Heart left ventricle (tissue), 16 donors: Measurements from ENCODE around the gene ZFPM1. TPM values are rescaled to one million over a fixed set of nuclear protein-coding genes. Genes with fewer than 3 reads are reported as not detected.

Experiments used
- ATAC-seq, 4 donors: fragments of 200-7000 bp; cut with Tn5 transposase; one replicate each; pipeline ENCODE4 v1.9.1; 2020 to 2022; ENCODE audit warnings: moderate library complexity in 4 of 4, mild to moderate bottlenecking in 3 of 4, moderate number of reproducible peaks in 1 of 4
- DNase-seq, 5 donors: peaks; one replicate each; pipeline ENCODE4 v3.0.0-alpha.2; 2020
- H3K27ac ChIP-seq, 12 donors: fragments of 200-600 bp; sonication (generic) in 4 of 12; one replicate each; pipeline versions ENCODE4 v1.5.0 to v1.8.0; 2016 to 2022; ENCODE audit warnings: mild to moderate bottlenecking in 2 of 12
- H3K27me3 ChIP-seq, 9 donors: fragments of 200-600 bp; sonication (generic) in 2 of 9; one replicate each; pipeline versions ENCODE4 v1.5.1 to v1.8.0; 2016 to 2022; ENCODE audit warnings: mild to moderate bottlenecking in 3 of 9
- H3K36me3 ChIP-seq, 9 donors: fragments of 200-600 bp; sonication (generic) in 2 of 9; one replicate each; pipeline versions ENCODE4 v1.5.0 to v1.8.0; 2018 to 2022; ENCODE audit warnings: mild to moderate bottlenecking in 2 of 9
- H3K4me1 ChIP-seq, 12 donors: fragments of 200-600 bp; sonication (generic) in 4 of 12; one replicate each; pipeline versions ENCODE4 v1.5.0 to v1.8.0; 2016 to 2022; ENCODE audit warnings: mild to moderate bottlenecking in 3 of 12
- H3K4me3 ChIP-seq, 12 donors: fragments of 200-600 bp; sonication (generic) in 4 of 12; one replicate each; pipeline versions ENCODE4 v1.5.0 to v1.8.0; 2017 to 2022; ENCODE audit warnings: mild to moderate bottlenecking in 9 of 12, moderate library complexity in 4 of 12
- H3K9me3 ChIP-seq, 12 donors: fragments of 200-600 bp; sonication (generic) in 4 of 12; one replicate each; pipeline versions ENCODE4 v1.5.0 to v1.8.0; 2016 to 2022; ENCODE audit warnings: mild to moderate bottlenecking in 1 of 12
- CTCF ChIP-seq, 12 donors: fragments of 200-600 bp; sonication (generic) in 4 of 12; IDR thresholded peaks; one replicate each; pipeline versions ENCODE4 v1.5.0 to v1.8.0; 2018 to 2022; ENCODE audit warnings: antibody characterized with exemption in 12 of 12, mild to moderate bottlenecking in 5 of 12
- POLR2A ChIP-seq, 2 donors: fragments of 450-650 bp; IDR thresholded peaks; one replicate each; pipeline ENCODE4 v1.6.1; 2017; ENCODE audit warnings: antibody characterized with exemption in 2 of 2, mild to moderate bottlenecking in 2 of 2, moderate library complexity in 2 of 2
- WGBS, 4 donors: extraction: QIAGEN DNeasy Blood & Tissue Kit in 2 of 4; methylation state at CpG; one replicate each; pipeline versions ENCODE4 v1.1.5 to v1.1.7; 2013 to 2018; 5-methylcytosine and 5-hydroxymethylcytosine counted together
- intact Hi-C, 10 donors: fragments of 100-400 bp; cut with DNase I; formaldehyde crosslinking; loops; one replicate each; pipeline versions ENCODE4 v1.11.1 to v1.14.2; 2022
- polyA plus RNA-seq, 2 donors: library from polyadenylated mRNA; stranded (reverse); fragments of 200-250 nt; gene quantifications; one replicate each; pipeline ENCODE4 v1.2.3, GENCODE V29; 2013
- total RNA-seq, 9 donors: library from RNA; depleted of rRNA in 2 of 9; stranded (reverse); fragments of >200 nt in 2 of 9; fragmentation: NEBNext Ultra II Directional in 3 of 9; extraction: Animal tissue kit (Norgen Biotek cat#: 25700) in 3 of 9; gene quantifications; one replicate each; pipeline versions ENCODE4 v1.1.0 to v1.2.4, GENCODE V29; 2016 to 2023
- donor health status: ischemic (EF 13 %, LVEDD 7.1; RV severe dilation, severe dysfunction).
- donor health status: healthy with polysubstance abuse.
- donor health status: DM: no; HTN: yes; CAD: no.
- donor health status: DM: no; HTN: no; CAD: no.
- donor health status: ischemic (EF 25% LVEDD 6.9; RV normal size, moderate dysfunction).
- donor health status: ischemic (EF 25% LVEDD 5.7; RV mildly dilated, moderate dysfunction).
- donor health status: healthy.
- donor health status: DM: yes; HTN: yes; CAD: no.
- donor health status: ischemic (EF 35%, LVEDD 5.7; RV mildly dilated, moderate dysfunction).
- donor health status: nonischemic (EF 11% LVEDD 7.7; RV severe dilation, severe dysfunction).
- donor health status: DM: yes; HTN: yes; CAD: no.
- donor health status: PGD.
- donor health status: ischemic (EF 29% LVEDD 5.4; RV normal size, mild dysfunction).
- donor health status: nonischemic (EF 23%, LVEDD 6.1; RV moderate dilation, normal function).

Gene ZFPM1
- total and polyA plus RNA-seq, 11 donors, result 1.3 to 6.3 (median 4.1) TPM

GRCh38 chr16:88535857-88536222 lies 82.8 kb downstream of the ZFPM1 start:
- Histone ChIP-seq H3K9me3 (no peaks in the 10 kb centered on the region), H3K36me3 (no peaks in the 10 kb centered on the region), H3K4me1 (peaks cover 0 to 21% (median 9%) of the 10 kb centered on the region in 12 donors), H3K27ac (no peak overlapping the region), H3K27me3 (peaks cover 10 to 25% (median 17%) of the 10 kb centered on the region in 9 donors), H3K4me3 (no peak overlapping the region)
- ATAC-seq (no peak), DNase-seq (no peak)
- WGBS, 4 donors, result 88 to 94% (median 91%) methylated on average over 9 of the region's 9 CpGs
- intact Hi-C loops, result loop anchor here in 2 of 10 donors (10.0 kb wide), 2 partner anchors 571 to 581 kb away; partner anchors contain the start of gene BANP (in 1 of the 2)
- no peak for TF ChIP-seq POLR2A (IDR thresholded peaks at IDR 0.05)
- TF ChIP-seq CTCF (IDR thresholded peaks at IDR 0.05), result no peak

- intact Hi-C loops, result loop anchor here in 2 of 10 donors (10.0 kb wide), 2 partner anchors 572 to 582 kb away; partner anchors contain the start of gene BANP (in 1 of the 2)
- WGBS, 4 donors, result 90 to 94% (median 93%) methylated on average over 11 of the region's 11 CpGs
- ATAC-seq, result no peak
- H3K4me3 ChIP-seq, result no peak overlapping the region
- no peaks in the 10 kb centered on the region for H3K9me3 ChIP-seq
- peaks cover 0 to 21% (median 9%) of the 10 kb centered on the region in 12 donors for H3K4me1 ChIP-seq
- H3K27ac ChIP-seq, result no peak overlapping the region
- TF ChIP-seq CTCF (IDR thresholded peaks at IDR 0.05), result no peak
- TF ChIP-seq POLR2A (IDR thresholded peaks at IDR 0.05), result no peak
- no peaks in the 10 kb centered on the region for H3K36me3 ChIP-seq
- H3K27me3 ChIP-seq, result peaks cover 10 to 30% (median 22%) of the 10 kb centered on the region in 9 donors
- no peak for DNase-seq
These were observed 83.4 kb downstream of the ZFPM1 start for GRCh38 chr16:88536510-88536909.

- ATAC-seq, result no peak
- TF ChIP-seq POLR2A (IDR thresholded peaks at IDR 0.05) (no peak), CTCF (IDR thresholded peaks at IDR 0.05) (no peak)
- intact Hi-C loops, result loop anchor here in 2 of 10 donors (10.0 kb wide), 2 partner anchors 572 to 582 kb away; partner anchors contain the start of gene BANP (in 1 of the 2)
- no peaks in the 10 kb centered on the region for H3K36me3 ChIP-seq
- H3K4me3 ChIP-seq, result no peak overlapping the region
- WGBS, 4 donors, result 77 to 85% (median 80%) methylated on average over 23 to 31 of the region's 31 CpGs
- peaks cover 10 to 30% (median 22%) of the 10 kb centered on the region in 9 donors for H3K27me3 ChIP-seq
- DNase-seq, result no peak
- peaks cover 0 to 1% (median 0%) of the 10 kb centered on the region in 12 donors for H3K9me3 ChIP-seq
- no peak overlapping the region for H3K27ac ChIP-seq
- H3K4me1 ChIP-seq, result peaks cover 0 to 21% (median 9%) of the 10 kb centered on the region in 12 donors
These were observed 84.1 kb downstream of the ZFPM1 start for GRCh38 chr16:88536971-88537751.

GRCh38 chr16:88537859-88538258 lies 84.8 kb downstream of the ZFPM1 start:
- DNase-seq (no peak), ATAC-seq (no peak)
- Histone ChIP-seq H3K36me3 (no peaks in the 10 kb centered on the region), H3K9me3 (peaks cover 0 to 8% (median 3%) of the 10 kb centered on the region in 12 donors), H3K27ac (no peak overlapping the region), H3K4me3 (no peak overlapping the region), H3K27me3 (peaks cover 10 to 33% (median 22%) of the 10 kb centered on the region in 9 donors), H3K4me1 (peaks cover 0 to 19% (median 9%) of the 10 kb centered on the region in 12 donors)
- WGBS, 4 donors, result 82 to 88% (median 84%) methylated on average over 4 of the region's 4 CpGs
- TF ChIP-seq POLR2A (IDR thresholded peaks at IDR 0.05) (no peak), CTCF (IDR thresholded peaks at IDR 0.05) (no peak)
- intact Hi-C loops, result loop anchor here in 2 of 10 donors (10.0 kb wide), 2 partner anchors 573 to 583 kb away; partner anchors contain the start of gene BANP (in 1 of the 2)
